Iris pigment epithelial cell (primary cell): ENCODE measurements around the gene USP13.

ENCODE experiments used
- DNase-seq: peaks from one replicate; pipeline ENCODE4 v3.0.0-alpha.2; 2011; ENCODE audit warnings: low read depth

USP13 gene

DNA sequence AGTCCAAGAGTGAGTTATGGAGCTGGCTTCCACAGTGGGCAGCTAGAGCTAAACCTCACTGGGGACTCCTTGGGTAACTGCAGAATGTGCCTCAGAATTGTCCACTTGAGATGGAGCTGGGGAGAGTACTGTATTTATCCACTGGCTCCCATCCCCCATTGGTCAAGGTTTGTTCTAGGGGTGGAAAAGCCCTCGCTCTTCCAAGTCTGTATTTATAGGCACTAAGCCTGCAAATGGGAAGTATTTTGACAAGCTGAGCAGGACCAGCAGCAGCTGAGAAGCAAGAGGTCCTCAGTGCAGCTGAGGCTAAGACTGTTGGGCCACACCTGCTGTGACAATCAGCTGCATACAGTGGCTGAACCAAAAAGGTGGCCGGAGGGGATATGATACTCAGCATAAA lies 5.8 kb downstream of the USP13 start:
- no peak for DNase-seq

GRCh38 chr3:179660872-179661271 lies 8.0 kb downstream of the USP13 start:
- DNase-seq = no peak

DNA sequence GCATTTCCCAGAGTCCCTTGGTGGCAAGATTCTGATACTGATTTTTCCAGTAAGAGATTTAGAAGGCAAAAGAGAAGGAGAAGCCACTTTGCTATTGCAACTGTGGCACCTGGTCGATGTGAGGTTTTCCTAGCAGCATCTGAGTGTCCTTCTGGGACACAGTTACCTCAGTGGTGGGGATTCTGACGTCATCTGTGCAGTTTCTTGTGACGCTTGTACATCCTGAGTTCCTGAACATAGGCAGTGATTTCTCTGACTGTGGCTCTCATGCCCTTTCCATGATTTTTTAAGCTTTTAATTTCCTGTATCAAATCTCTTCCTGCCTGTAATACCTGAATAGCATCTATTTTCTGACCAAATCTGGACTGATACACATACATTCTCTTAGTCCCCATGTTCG lies 8.9 kb downstream of the USP13 start:
- DNase-seq = no peak

DNA sequence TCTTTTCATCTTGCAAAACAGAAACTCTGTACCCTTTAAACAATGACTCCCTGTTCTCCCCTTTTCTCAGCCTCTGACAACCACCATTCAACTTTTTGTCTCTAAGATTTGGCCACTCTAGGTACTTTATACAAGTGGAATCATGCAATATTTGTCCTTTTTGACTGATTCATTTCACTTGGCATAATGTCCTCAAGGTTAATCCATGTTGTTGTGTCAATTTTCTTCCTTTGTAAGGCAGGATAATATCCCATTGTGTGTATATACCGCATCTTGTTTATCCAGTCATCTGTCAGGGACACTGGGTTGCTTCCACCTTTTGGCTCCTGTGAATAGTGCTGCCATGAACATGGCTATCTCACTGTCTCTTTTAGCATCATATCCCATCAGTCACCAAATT lies 10.3 kb downstream of the USP13 start:
- DNase-seq = no peak

- DNase-seq = no peak
Observed at GRCh38 chr3:179666030-179666429, 13.2 kb downstream of the USP13 start.

DNA sequence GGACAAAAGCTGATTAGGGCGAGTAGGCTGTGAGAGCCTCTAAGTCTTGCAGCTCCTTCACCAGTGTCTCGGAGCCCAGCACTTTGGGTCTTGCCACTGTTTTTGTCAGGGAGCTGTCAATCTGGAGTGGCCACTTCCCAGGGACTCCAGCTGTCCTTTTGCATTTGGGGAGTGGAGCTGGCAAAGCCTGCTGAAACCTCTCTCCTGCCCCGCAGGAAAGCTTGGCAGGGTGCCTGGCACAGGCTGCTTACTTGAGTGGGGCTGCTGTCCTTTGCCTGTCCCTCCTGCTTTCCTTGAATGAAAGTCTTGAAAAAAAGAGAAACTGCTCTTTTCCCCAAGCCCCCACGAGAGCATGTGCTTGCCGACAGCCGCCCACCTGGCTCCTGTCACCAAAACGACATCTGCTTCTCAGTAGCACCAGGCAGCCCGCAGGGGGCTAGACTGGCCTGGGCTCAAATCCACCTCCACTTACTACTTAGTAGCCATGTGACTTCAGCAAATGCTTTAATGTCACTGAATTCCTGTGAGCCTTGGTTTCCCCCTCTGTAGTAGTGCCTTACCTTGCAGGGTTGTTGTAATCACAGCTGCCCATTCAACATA lies 13.7 kb downstream of the USP13 start:
- peak; percentile 25 for DNase-seq

GRCh38 chr3:179668429-179668828 lies 15.6 kb downstream of the USP13 start:
- DNase-seq = no peak

GRCh38 chr3:179670311-179670710 lies 17.5 kb downstream of the USP13 start:
- no peak for DNase-seq

GRCh38 chr3:179671309-179671708 lies 18.5 kb downstream of the USP13 start:
- no peak for DNase-seq

GRCh38 chr3:179671747-179672242 lies 19.0 kb downstream of the USP13 start:
- peak; percentile 99 for DNase-seq

DNA sequence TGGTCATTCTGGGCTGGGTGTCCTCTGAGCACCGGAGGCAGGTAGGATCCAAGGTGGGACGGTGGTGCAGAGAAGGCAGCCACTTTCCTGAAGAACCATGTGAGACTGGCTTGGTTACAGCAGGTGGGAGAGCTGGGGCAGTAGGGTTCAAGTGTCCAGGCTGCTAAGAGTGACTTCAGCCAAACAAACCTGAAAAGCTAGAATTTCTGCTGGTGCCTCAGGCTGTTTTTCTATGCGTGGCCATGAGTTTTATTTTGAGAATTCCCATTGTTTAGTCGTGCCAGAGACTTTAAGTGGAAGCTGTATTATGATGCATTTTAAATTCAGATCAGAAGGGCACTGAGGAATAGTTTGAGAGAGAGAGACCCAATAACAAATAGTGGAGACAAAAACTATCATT lies 20.1 kb downstream of the USP13 start:
- no peak for DNase-seq

DNA sequence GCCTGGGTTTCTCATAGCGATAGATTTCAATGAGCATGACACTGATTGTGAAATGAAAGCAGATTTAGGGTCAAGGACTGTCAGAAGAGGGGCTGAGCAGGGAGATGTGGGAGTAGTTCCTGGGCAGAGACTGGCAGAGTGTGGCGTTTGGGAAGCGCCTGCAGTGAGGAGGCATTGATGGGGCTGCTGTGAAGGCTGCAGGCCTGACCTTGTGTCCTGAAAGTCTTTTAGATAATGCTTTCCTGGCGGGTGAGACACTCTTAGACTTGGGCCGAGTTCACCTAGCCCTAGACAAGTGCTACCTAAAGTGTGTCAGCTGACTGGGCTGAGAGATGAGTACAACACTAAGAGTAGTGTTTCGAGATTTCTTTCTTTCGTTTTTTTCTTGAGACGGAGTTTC lies 20.7 kb downstream of the USP13 start:
- DNase-seq = no peak

- DNase-seq = no peak
Observed at GRCh38 chr3:179676081-179676480, 23.2 kb downstream of the USP13 start.

- no peak for DNase-seq
Observed at GRCh38 chr3:179677884-179678283, 25.0 kb downstream of the USP13 start.

GRCh38 chr3:179681492-179682263 lies 28.8 kb downstream of the USP13 start:
- peak; percentile 57 for DNase-seq

DNA sequence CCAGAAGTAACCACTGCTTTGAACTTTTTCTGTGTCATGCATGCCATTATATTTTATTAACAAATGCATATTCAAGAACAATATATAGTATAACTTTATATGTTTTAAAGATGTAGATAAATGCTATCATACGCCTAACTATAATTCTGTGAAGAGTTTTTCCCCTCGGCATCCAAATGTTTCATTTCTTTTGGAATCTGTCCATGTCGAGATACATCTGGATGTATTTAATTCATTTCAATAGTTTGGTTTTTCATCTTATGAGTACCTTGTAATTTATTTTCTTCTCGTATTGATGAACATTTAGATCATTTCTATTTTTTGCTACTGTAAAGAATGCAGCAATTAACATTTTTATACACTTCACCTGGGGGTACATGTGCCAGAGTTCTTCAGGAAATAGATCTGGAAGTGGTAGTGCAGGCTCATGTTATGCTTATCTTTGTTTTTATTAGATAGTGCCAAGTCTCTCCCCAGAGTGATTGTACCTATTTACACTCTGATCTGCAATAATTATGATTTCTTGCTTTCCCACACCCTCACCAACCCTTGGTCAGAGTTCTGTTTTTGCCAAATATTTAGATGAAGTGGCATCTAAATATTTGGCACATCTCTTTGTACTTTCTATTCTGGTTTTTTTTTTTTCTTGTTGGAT lies 29.7 kb downstream of the USP13 start:
- DNase-seq = no peak

DNA sequence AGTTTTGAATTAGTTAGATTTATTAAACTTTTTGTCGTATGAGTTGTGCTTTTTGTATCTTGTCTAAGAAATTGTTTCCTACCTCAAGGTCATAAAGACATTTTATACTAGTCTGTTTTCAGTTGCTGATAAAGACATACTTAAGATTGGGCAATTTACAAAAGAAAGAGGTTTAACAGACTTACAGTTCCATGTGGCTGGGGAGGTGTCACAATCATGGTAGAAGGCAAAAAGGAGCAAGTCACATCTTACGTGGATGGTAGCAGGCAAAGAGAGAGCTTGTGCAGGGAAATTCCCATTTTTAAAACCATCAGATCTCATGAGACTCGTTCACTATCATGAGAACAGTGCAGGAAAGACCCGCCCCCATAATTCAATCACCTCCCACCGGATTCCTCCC lies 30.4 kb downstream of the USP13 start:
- peak; percentile 47 for DNase-seq

DNA sequence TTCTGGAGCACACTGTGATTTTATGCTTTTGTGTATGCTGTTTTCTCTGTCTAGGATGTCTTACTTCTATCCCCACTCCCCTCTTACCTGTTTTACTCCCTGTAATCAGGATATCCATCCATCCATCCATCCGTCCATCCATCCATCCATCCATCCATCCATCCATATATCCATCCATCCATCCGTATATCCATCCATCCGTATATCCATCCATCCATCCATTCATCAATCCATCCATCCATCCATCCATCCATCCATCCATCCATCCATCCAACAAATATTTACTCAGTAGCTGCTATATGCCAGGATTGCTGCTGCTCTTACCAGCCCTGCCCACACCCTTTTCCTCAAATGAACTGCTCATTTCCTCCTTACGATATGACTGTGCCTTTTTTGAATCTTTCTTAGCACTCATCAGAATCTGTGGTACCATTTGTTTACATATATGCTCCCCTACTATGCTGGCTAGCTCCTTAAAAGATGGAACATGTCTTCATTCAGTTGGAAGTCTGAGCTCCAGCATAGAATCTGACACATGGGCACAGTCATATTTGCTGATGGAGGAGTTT lies 35.2 kb downstream of the USP13 start:
- DNase-seq = no peak

DNA sequence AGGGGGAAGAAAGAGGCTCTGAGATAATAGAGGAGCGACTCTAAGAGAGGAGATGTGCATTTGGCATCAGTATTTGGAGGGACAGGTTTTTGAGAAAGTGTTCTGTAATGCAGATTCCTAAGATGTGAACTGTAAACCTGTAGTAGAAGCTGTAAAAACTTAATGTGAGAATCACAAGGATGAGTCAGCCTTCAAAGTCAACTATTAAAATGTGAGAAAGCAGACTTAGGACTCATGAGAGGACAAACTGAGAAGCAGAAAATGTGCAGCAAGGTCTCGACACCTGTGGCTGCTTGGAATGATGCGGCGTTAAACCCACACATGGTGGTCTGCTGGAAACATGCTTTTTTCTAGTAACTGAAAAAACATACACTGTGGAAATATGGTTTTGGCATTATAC lies 36.0 kb downstream of the USP13 start:
- peak; percentile 45 for DNase-seq

GRCh38 chr3:179694731-179695130 lies 41.9 kb downstream of the USP13 start:
- no peak for DNase-seq

DNA sequence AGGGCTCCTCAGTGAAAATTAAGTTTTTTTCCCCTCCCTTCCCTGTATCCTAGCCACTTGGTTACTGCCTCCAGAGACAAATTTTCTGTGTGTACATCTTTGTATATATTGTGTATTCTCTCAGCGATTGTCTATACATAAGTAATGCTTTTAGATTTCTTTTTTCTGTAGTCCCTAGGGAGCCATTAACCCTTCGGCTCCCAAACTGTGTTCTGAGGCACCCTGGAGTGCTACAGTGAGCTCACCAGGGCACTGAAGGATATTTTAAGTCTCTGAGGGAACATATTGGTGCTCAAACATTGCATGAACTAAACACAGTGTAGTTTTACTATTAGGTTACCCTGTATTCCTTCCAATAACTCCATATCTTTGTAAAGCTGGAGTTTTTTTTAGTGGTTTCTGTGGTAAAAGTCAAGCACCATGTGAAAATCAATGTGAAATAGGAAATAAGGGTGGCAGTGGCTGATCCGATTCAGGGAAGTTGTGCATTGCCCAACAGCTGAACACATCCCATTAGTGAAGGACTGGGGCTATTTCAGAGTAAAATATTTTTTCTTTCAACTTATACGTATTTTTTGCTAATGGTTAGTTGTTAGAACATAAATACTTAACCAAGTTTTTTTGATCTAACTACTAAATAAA lies 43.0 kb downstream of the USP13 start:
- no peak for DNase-seq

GRCh38 chr3:179697736-179698332 lies 45.0 kb downstream of the USP13 start:
- DNase-seq = no peak
